NK-92 treated with Interleukin-12 subunit alpha and Interleukin-12 subunit beta, amount 100 ng/mL, for 24 hours (cell line): ENCODE measurements around the gene PPIL1.
"Not testable (repeated sequence)": the region's sequence is repeated elsewhere in the genome, so short reads cannot be mapped to it uniquely, and the experiment has no call there.

ENCODE experiments used
- DNase-seq: peaks from one replicate; lab custom pipeline; 2025; lab: John Stamatoyannopoulos, UW

The PPIL1 gene

DNA sequence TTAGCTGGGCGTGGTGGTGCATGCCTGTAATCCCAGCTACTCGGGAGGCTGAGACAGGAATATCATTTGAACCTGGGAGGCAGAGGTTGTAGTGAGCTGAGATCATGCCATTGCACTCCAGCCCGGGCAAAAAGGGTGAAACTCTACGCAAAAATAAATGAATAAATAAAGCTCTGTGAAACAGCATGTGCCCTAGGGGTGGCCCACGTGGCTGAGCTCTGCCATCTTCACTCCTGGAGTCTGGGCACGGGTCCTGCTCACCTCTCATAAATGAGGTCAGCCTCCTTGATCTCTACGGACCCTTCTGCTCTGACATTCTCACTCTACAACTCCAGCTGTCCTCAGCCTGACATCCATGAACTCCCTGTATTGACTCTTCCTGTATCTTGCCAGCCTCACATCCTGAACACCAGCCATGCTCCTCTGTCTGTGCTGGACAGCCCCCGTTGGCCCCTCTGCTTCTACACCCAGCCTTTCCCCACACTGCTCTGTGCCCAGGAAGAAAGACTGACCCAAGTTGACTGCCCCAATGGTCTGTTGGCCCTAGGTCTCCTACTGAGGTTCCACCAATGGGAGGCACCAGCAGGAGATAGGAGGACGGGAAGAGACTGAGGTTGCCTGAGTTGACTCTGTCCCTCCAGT, 57.3 kb downstream of the PPIL1 start:
- DNase-seq, result no peak

DNA sequence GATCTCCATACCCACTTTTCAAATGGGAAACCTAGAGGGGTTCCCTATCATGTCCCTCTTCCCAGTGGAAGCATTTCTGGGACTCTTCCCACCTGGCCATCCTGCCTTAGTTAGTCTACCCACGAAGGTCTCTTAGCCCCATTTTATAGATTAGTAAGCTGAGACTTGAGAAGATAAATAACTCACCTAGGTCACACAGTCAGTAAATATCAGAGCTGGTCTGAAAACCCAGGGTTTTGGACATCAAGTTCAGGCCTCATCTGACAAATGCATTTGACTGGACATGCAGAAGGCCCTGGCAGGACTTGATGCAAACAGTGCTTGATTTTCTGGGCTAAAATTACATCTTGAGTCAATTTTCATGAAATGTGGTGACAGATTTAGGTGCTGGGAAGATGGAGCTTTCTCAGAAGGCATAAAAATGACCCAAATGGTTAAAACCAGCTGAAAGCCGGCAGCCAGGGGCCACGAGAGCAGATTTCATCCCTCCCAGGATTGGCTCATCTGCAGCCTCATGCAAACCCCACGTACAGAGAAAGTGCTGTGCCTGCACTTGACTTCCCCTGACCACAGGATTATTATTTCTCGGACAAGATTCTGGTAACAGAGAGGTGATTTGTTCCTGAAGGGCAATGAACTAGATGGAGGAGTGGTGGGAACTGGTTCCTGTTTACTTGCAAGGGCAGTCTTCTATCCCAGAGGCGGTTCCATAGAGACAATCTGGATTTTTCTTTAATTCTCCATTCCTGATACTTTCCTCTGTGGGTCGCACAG, 58.5 kb downstream of the PPIL1 start:
- no peak for DNase-seq

DNA sequence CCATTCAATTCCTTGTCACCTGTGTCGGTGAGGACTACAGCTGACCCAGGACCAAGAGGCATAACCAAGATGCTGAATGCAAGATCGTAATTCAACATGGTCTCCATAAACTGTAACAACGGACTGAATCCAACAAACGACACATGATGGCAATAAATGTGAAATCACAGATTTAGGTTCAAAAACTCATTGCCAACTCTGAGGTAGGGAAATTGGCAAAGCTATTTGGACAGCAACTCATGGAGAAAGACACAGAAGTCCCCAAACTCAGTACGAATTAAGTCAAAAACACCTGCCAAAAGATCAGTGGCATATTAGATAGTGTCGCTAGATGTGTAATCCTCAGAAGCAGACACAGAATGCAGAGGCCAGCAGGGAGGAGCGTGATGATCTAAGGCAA, 60.4 kb downstream of the PPIL1 start:
- no peak for DNase-seq

DNA sequence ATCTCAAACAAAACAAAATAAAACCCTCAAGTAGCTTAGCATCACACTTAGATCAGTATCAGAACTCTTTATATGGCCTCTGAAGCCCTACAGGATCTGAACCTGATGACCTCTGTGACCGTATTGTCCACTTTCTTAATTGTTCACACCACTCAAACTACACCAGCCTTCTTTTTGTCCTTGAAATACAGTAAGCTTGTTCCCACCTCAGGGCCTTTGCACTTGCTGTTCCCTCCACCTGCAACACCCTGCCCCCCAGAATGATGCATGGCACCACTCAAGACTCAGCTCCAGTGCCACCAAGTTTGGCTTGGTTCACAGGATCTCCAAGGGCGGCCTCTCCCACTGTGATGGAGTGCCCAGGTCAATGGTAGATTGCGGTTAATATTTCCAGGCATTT, 61.1 kb downstream of the PPIL1 start:
- no peak for DNase-seq

DNA sequence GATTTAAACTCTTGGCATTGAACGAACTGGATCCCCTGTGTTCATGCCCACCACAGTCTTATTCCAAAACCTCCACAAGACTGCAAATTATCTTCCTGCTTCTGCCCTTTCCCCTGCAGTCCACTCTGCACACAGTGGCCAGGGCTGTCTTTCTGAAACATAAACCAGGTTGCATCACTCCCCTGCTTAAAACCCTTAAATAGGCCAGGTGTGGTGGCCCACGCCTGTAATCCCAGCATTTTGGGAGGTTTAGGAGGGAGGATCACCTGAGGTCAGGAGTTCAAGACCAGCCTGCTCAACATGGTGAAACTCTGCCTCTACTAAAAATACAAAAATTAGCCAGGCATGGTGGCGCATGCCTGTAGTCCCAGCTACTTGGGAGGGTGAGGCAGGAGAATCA, 61.6 kb downstream of the PPIL1 start:
- DNase-seq, result not testable (repeated sequence)

DNA sequence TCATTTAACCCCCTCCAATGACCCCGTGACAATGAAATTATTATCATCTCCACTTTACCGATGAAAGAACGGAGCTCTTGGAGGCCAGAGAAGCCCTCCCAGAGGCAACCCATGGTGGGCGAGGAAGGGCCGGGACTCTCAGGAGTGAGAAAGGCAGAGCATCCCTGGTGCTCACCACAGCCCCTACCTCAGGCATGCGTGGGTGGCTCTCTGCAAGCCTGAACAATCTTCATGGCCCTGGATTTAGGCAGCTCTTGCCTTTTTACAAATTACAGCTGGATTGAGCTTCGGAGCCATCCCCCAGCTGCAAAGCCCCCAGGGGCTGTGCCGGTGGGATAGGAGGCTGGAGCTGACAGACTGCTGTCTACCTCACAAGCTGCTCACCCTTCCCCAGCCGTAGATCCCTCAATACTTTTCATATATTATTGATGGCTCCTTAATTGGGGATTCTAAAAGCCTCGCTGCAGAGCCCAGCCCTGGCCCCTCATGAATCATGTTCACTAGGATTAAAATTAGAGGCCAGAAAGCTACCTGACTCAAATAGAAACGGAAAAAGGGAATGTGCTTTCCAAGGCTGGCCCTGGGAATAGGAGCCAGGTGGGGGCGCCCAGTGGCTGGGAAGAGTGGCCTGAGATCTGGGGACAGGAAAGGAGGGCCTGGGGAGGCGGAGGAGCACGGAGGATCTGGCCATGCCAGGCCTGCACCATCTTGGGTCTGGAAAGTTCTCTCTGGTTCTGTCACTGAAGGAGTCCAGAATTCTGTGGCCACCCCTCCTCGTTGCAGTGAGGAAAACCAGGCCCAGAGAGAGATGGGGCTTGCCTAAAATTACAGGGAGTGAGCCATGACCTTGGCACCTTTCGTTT, 64.4 kb downstream of the PPIL1 start:
- DNase-seq, result no peak

DNA sequence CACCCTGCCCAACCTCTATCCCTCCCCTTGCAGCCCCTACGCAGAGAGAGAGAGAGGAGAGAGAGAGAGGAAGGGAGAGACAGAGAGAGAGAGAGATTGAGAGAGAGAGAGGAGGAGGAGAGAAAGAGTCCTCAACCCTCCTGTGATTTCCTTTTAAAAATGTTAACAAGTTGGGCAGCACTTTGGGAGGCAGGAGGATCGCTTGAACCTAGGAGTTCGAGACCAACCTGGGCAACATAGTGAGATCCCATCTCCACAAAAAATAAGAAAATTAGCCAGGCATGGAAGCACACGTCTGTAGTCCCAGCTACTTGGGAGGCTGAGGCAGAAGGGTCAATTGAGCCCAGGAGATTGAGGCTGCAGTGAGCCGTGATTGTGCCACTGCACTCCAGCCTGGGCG, 65.4 kb downstream of the PPIL1 start:
- no peak for DNase-seq

DNA sequence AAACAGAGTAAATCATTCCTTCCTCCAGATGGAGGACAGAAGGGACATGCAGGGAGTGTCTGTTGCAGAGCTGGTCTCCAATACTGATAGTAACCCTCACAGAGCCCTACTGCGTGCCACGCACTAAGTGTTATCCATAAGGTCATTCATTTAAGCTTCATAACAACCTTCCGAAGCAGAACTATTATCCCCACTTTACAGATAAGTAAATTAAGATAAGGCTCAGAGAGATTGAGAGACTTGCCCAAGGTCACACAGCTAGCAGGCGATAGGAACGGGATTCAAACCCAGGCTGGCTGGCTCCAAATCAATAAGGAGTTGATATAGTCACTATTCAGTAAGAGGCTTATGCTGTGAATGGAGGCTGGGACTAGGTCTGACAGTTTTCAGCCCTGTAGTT, 66.0 kb downstream of the PPIL1 start:
- DNase-seq, result no peak

DNA sequence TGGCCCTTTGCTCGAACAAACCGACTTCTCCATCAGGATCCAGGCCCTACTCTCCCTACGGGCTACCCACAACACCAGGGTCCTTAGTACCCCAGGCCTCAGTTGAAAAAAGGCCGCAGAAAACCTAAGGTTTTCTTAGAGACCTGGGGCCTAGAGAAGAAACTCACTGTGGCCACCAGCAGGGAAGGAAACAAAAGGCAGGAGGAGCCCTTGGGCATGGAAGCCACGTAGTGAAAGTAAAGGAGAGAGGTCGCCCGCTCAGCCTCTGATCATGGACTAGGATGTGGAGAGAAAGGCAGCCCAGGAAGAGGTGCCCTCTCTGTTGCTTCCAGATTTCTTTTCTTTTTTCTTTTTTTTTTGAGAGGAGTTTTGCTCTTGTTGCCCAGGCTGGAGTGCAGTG, 66.9 kb downstream of the PPIL1 start:
- DNase-seq, result no peak

DNA sequence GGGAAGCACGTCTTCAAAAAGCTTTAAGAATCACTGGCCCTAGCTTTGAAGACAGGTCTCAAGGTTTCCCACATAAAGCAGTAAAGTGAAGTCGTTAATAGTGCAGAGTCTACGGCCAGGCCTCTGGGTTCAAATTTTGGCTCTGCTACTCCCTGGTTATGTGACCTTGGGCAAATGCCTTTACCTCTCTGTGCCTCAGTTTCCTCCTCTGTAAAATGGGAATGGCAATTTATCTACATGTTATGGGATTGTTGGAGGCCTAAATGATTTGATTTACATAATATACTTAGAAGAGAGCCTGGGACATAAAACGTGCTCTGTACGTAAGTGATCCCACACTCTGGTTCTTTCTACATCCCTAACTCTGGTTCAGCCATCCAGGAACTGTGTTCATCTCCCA, 67.5 kb downstream of the PPIL1 start:
- DNase-seq, result no peak

DNA sequence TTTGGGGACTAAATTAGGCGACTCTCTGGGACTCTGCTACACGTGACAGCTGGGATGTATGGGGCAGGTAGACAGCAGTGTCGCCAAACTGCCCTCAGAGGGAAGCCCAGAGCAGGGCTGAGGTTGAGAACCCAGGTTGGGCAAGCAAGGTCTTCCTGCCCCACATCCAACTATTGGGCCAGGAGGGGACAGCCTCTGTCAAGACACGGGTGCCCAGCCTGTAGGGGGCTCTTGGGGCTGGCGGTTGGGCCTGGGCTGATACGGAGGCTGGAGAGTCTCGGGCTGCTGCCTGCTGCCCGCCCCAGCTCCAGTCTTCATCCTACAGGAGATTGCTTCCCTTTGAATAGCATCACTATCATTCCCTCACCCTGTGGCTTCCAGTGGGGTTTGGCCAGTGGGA, 68.7 kb downstream of the PPIL1 start:
- DNase-seq, result no peak

DNA sequence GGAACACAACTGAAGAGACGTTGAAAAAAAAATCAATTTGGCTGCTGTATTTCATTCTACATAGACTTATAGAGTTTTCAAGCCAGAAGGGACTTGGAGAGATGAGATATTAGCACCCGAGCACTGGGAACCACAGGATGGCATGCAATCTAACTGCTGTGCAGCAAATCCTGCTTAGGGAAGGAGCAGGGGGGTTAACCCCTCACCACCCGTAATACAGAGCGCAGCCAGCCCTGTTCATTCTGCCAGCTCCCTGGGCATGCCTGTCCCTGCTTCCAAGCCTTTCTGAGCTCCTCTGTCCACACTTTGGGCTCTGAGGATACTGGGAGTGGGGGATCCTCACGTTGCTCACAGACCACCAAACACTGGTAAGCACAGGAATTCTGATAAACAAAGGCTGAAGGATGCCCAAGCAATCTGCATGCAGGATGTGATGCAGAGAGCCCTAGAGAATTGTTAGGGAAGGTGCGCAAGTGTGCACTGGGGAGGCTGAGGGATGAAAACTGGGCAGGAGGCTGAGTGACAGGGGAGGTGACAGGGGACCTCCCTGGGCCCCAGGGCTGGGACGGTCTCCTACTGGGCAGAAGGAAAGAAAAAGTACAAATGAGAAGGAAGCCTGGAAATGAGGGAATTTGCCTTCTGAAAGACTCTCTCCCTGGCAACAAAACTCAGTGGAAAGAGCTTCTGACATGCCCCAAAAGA, 69.4 kb downstream of the PPIL1 start:
- DNase-seq, result no peak
